HL-60 (cell line): Measurements from ENCODE around the gene ANKS1A.

Source experiments
- DNase-seq, 2 experiments: peaks; one replicate each; pipeline ENCODE4 v3.0.0-alpha.2; 2010 to 2020; ENCODE audit warnings: low read depth in 1 of 2, low spot score in 1 of 2
- H3K27ac ChIP-seq: fragments of 250-450 bp; sonication (Bioruptor Pico); replicated peaks from 2 replicates; pipeline ENCODE4 v1.5.1; 2020; ENCODE audit warnings: mild to moderate bottlenecking, moderate library complexity
- H3K27me3 ChIP-seq: fragments of 250-450 bp; sonication (Bioruptor Pico); 2 replicates; pipeline ENCODE4 v1.5.1; 2021; ENCODE audit warnings: mild to moderate bottlenecking, moderate library complexity; ENCODE audit not compliant: insufficient read depth, poor library complexity, severe bottlenecking
- H3K4me3 ChIP-seq: replicated peaks from 2 replicates; pipeline ENCODE4 v1.5.1; 2011; ENCODE audit warnings: mild to moderate bottlenecking, control low read depth, low read length; ENCODE audit not compliant: insufficient read depth
- GABPA ChIP-seq: IDR thresholded peaks from 2 replicates; pipeline ENCODE4 v1.6.1; 2012; ENCODE audit warnings: low read depth
- POLR2AphosphoS5 ChIP-seq: IDR thresholded peaks from 2 replicates; pipeline ENCODE4 v1.6.1; 2012; ENCODE audit warnings: low read depth
- SPI1 ChIP-seq: IDR thresholded peaks from 2 replicates; pipeline ENCODE4 v1.6.1; 2012; ENCODE audit warnings: low read depth, mild to moderate bottlenecking, borderline replicate concordance
- TF ChIP-seq, protein P1 (sequence below): IDR thresholded peaks from one replicate; pipeline ENCODE4 v1.5.1; 2011; ENCODE audit warnings: low read length, control low read depth, inconsistent platforms; ENCODE audit not compliant: insufficient read depth
- TF ChIP-seq, protein P2 (sequence below): IDR thresholded peaks from 2 replicates; pipeline ENCODE4 v1.6.1; 2012; ENCODE audit warnings: low read depth; ENCODE audit not compliant: insufficient replicate concordance

The ANKS1A gene

DNA sequence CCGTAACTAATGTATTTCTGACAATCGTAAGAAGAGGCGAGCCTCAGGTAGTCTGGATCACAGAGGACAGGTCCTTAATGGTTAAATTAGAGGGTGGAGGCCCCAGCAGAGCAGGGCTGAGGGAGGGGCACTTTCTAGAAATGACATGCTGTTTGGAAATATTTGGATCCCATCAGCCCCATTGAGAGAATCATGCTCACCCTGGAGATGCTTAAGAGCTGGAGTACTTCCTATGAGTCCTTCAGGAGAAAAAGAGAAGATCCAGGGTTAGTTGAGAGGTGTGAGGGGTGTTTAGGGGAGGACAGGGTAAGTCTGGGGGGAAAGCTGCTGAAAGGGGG lies 129.1 kb downstream of the ANKS1A start:
- TF ChIP-seq, protein P1, sequence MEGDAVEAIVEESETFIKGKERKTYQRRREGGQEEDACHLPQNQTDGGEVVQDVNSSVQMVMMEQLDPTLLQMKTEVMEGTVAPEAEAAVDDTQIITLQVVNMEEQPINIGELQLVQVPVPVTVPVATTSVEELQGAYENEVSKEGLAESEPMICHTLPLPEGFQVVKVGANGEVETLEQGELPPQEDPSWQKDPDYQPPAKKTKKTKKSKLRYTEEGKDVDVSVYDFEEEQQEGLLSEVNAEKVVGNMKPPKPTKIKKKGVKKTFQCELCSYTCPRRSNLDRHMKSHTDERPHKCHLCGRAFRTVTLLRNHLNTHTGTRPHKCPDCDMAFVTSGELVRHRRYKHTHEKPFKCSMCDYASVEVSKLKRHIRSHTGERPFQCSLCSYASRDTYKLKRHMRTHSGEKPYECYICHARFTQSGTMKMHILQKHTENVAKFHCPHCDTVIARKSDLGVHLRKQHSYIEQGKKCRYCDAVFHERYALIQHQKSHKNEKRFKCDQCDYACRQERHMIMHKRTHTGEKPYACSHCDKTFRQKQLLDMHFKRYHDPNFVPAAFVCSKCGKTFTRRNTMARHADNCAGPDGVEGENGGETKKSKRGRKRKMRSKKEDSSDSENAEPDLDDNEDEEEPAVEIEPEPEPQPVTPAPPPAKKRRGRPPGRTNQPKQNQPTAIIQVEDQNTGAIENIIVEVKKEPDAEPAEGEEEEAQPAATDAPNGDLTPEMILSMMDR = no peak
- DNase-seq = no peak
- H3K27ac ChIP-seq = no peak overlapping the region
- no peaks in the 10 kb centered on the region for H3K27me3 ChIP-seq
- H3K4me3 ChIP-seq = no peak overlapping the region

DNA sequence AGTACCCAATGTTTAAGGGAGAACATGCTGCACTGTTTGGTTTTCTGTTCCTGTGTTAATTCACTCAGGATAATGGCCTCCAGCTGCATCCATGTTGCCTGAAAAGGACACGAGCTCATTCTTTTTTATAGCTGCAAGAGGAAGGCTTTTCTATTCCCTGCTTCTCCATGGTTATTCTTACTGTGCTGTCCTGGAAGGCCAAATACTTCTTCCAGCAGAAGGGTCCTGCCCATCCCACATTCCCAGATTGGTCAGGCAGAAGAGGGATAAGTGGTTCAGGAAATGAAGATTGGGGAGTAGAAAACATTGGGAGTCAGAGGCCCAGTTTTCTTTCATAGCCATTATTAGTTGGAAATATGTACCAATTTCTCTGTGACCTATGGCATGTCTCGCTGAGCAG lies 129.7 kb downstream of the ANKS1A start:
- no peak overlapping the region for H3K4me3 ChIP-seq
- no peak for DNase-seq
- H3K27ac ChIP-seq = no peak overlapping the region
- TF ChIP-seq, protein P2, sequence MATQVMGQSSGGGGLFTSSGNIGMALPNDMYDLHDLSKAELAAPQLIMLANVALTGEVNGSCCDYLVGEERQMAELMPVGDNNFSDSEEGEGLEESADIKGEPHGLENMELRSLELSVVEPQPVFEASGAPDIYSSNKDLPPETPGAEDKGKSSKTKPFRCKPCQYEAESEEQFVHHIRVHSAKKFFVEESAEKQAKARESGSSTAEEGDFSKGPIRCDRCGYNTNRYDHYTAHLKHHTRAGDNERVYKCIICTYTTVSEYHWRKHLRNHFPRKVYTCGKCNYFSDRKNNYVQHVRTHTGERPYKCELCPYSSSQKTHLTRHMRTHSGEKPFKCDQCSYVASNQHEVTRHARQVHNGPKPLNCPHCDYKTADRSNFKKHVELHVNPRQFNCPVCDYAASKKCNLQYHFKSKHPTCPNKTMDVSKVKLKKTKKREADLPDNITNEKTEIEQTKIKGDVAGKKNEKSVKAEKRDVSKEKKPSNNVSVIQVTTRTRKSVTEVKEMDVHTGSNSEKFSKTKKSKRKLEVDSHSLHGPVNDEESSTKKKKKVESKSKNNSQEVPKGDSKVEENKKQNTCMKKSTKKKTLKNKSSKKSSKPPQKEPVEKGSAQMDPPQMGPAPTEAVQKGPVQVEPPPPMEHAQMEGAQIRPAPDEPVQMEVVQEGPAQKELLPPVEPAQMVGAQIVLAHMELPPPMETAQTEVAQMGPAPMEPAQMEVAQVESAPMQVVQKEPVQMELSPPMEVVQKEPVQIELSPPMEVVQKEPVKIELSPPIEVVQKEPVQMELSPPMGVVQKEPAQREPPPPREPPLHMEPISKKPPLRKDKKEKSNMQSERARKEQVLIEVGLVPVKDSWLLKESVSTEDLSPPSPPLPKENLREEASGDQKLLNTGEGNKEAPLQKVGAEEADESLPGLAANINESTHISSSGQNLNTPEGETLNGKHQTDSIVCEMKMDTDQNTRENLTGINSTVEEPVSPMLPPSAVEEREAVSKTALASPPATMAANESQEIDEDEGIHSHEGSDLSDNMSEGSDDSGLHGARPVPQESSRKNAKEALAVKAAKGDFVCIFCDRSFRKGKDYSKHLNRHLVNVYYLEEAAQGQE = no peak
- no peak for TF ChIP-seq SPI1
- H3K27me3 ChIP-seq = no peaks in the 10 kb centered on the region

DNA sequence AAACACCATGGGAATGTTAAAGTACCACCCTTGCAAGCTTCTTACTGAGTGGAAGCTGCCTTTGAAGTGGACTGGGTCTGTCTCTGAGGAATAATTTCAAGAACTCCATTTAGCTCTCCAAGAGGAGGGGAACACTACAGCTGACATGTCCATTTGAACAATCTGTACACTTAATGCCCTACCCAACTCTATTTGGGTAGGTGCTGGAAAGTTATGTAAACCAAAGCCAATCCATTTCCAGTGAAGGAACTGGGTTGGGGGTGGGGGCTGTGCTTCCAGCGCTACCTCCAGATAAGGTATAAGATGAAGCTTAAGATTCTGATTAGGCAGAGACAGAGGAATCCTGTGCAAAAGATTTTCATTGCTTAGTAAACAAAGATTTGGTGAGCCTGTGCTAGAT lies 130.1 kb downstream of the ANKS1A start:
- Histone ChIP-seq H3K27ac (no peak overlapping the region), H3K4me3 (no peak overlapping the region), H3K27me3 (no peaks in the 10 kb centered on the region)
- TF ChIP-seq GABPA = no peak
- TF ChIP-seq POLR2AphosphoS5 = no peak
- no peak for TF ChIP-seq SPI1
- TF ChIP-seq, protein P2 = no peak
- TF ChIP-seq, protein P1 = no peak
- DNase-seq = no peak

DNA sequence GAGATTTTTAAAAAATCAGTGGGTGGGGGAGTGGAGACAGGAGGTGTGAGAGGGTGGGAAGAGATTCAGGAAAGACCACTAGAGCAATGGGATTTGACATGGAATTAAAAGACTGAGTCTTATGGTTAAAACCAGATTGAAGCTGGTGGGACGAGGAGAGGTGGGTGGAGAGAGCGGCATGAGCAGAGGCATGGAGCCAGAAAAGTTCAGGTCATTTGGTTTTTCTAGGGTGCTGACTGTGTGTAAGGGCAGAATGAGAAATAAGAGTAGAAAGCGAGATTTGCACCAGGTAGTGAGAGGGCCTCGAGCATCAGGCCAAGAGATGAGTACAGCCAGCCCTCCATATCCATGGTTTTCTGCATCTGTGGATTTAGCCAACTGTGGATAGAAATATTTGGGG lies 130.8 kb downstream of the ANKS1A start:
- H3K4me3 ChIP-seq = no peak overlapping the region
- TF ChIP-seq, protein P2 = no peak
- TF ChIP-seq SPI1 (no peak), POLR2AphosphoS5 (no peak), GABPA (no peak)
- TF ChIP-seq, protein P1 = no peak
- no peak overlapping the region for H3K27ac ChIP-seq
- DNase-seq = no peak
- H3K27me3 ChIP-seq = no peaks in the 10 kb centered on the region
